Activated CD4-positive, CD25-positive, alpha-beta regulatory T cell treated with anti-CD3 and anti-CD28 coated beads, Interleukin-2, amount 50 U/mL, for 16 hours (primary cell): Measurements from ENCODE around the gene EPHB1.

Source experiments
- DNase-seq: peaks from one replicate; pipeline ENCODE4 v3.0.0-alpha.2; 2020; ENCODE audit warnings: low read depth, low spot score

The EPHB1 gene

GRCh38 chr3:134908271-134908670 is 113.2 kb downstream of the EPHB1 start:
- DNase-seq: no peak

- no peak for DNase-seq
Measured at GRCh38 chr3:134910026-134910425, 115.0 kb downstream of the EPHB1 start.

- no peak for DNase-seq
Measured at GRCh38 chr3:134911586-134912548, 116.8 kb downstream of the EPHB1 start.

GRCh38 chr3:134916276-134916961 is 121.4 kb downstream of the EPHB1 start:
- no peak for DNase-seq

GRCh38 chr3:134917631-134918030 is 122.6 kb downstream of the EPHB1 start:
- no peak for DNase-seq

GRCh38 chr3:134918441-134918840 is 123.4 kb downstream of the EPHB1 start:
- DNase-seq: no peak

GRCh38 chr3:134922101-134922500 is 127.0 kb downstream of the EPHB1 start:
- DNase-seq: no peak

GRCh38 chr3:134922866-134923265 is 127.8 kb downstream of the EPHB1 start:
- DNase-seq: no peak

GRCh38 chr3:134923286-134923685 is 128.2 kb downstream of the EPHB1 start:
- DNase-seq: no peak

GRCh38 chr3:134927599-134927998 is 132.5 kb downstream of the EPHB1 start:
- no peak for DNase-seq

GRCh38 chr3:134928392-134928791 is 133.3 kb downstream of the EPHB1 start:
- no peak for DNase-seq

- no peak for DNase-seq
Measured at GRCh38 chr3:134928819-134929218, 133.8 kb downstream of the EPHB1 start.

GRCh38 chr3:134929976-134930375 is 134.9 kb downstream of the EPHB1 start:
- DNase-seq: no peak

- no peak for DNase-seq
Measured at GRCh38 chr3:134931045-134931785, 136.2 kb downstream of the EPHB1 start.

GRCh38 chr3:134932035-134932434 is 137.0 kb downstream of the EPHB1 start:
- no peak for DNase-seq

- no peak for DNase-seq
Measured at GRCh38 chr3:134933997-134934396, 138.9 kb downstream of the EPHB1 start.

- DNase-seq: no peak
Measured at GRCh38 chr3:134934933-134935332, 139.9 kb downstream of the EPHB1 start.

- no peak for DNase-seq
Measured at GRCh38 chr3:134937256-134938028, 142.4 kb downstream of the EPHB1 start.

- DNase-seq: no peak
Measured at GRCh38 chr3:134938029-134938525, 143.0 kb downstream of the EPHB1 start.

- DNase-seq: no peak
Measured at GRCh38 chr3:134939978-134940377, 144.9 kb downstream of the EPHB1 start.

GRCh38 chr3:134941820-134942219 is 146.8 kb downstream of the EPHB1 start:
- no peak for DNase-seq
